HCT116 (cell line): ENCODE data around the gene SERPINB11. TPM values are rescaled to one million over a fixed set of nuclear protein-coding genes. Genes with fewer than 3 reads are reported as not detected.

Experiments
- ATAC-seq: fragments of 200-7000 bp; cut with Tn5 transposase; 2 replicates; pipeline ENCODE4 v1.9.1; 2020; ENCODE audit warnings: mild to moderate bottlenecking, moderate library complexity
- BruUV-seq: library from RNA; stranded (reverse); fragments of 400-500 nt; replicated peaks from 2 replicates; lab custom pipeline; 2021; lab: Mats Ljungman, UMichigan
- CTCF ChIA-PET: fragments of 300-600 bp; sonication (Branson Sonifier 250); formaldehyde crosslinking; loops from one replicate; lab custom pipeline; 2021; ENCODE audit warnings: antibody characterized with exemption; lab: Charles Lee
- POLR2A ChIA-PET: fragments of 300-600, 350-600 bp; sonication (Branson Sonifier 250); formaldehyde crosslinking; loops from one replicate; lab custom pipeline; 2021; ENCODE audit warnings: antibody characterized with exemption; lab: Charles Lee
- RAD21 ChIA-PET, 2 experiments: fragments of 300-600 bp; sonication (Branson Sonifier 250); formaldehyde crosslinking; loops; one replicate each; lab custom pipeline; 2023; ENCODE audit warnings: low total read pairs in 2 of 2; ENCODE audit not compliant: uncharacterized antibody in 2 of 2, unreplicated experiment in 2 of 2, low non-redundant PET in 1 of 2; lab: Charles Lee
- DNase-seq: peaks from one replicate; pipeline ENCODE4 v3.0.0-alpha.2; 2010; ENCODE audit warnings: low read depth, low spot score
- H2AFZ ChIP-seq: fragments of 200-600 bp; shearing (Covaris generic), sonication (generic); 2 replicates; pipeline ENCODE4 v1.6.1; 2017; ENCODE audit warnings: low read depth, mixed run types, mixed read lengths, antibody characterized with exemption, low read length; ENCODE audit not compliant: poor library complexity, severe bottlenecking
- H3K27ac ChIP-seq: 2 replicates; pipeline ENCODE4 v1.5.1; 2012; ENCODE audit warnings: low read depth, low read length
- H3K27me3 ChIP-seq: fragments of 200-600 bp; sonication (generic); 2 replicates; pipeline ENCODE4 v1.6.1; 2016; ENCODE audit warnings: mixed run types, low read length, mixed read lengths; ENCODE audit not compliant: insufficient read depth
- H3K36me3 ChIP-seq, 2 experiments: fragments of 200-500 bp in 1 of 2; fragments of 200-600 bp in 1 of 2; sonication (Bioruptor generic) in 1 of 2; sonication (generic) in 1 of 2; 2 replicates each; pipeline versions ENCODE4 v1.5.1 to v1.6.1; 2014 to 2016; ENCODE audit warnings: low read length in 2 of 2, inconsistent platforms in 1 of 2, mixed read lengths in 1 of 2, mixed run types in 1 of 2; ENCODE audit not compliant: insufficient read depth in 2 of 2, control insufficient read depth in 1 of 2
- H3K4me1 ChIP-seq, 2 experiments: fragments of 200-600 bp in 1 of 2; sonication (generic) in 1 of 2; 2 replicates each; pipeline versions ENCODE4 v1.5.1 to v1.6.1; 2012 to 2017; ENCODE audit warnings: low read length in 2 of 2, inconsistent platforms in 1 of 2, mild to moderate bottlenecking in 1 of 2, mixed read lengths in 1 of 2, mixed run types in 1 of 2, moderate library complexity in 1 of 2; ENCODE audit not compliant: insufficient read depth in 2 of 2, control insufficient read depth in 1 of 2
- H3K4me2 ChIP-seq: fragments of 200-600 bp; sonication (generic); 2 replicates; pipeline ENCODE4 v1.6.1; 2017; ENCODE audit warnings: mixed run types, low read length, mixed read lengths
- H3K4me3 ChIP-seq, 2 experiments: fragments of 200-600 bp in 1 of 2; sonication (generic) in 1 of 2; replicated peaks in 1 of 2; 2 replicates each; pipeline ENCODE4 v1.5.1; 2011 to 2016; ENCODE audit warnings: low read length in 2 of 2, control low read depth in 1 of 2, low read depth in 1 of 2, mild to moderate bottlenecking in 1 of 2, mixed read lengths in 1 of 2, mixed run types in 1 of 2
- H3K79me2 ChIP-seq: fragments of 200-600 bp; sonication (generic); 2 replicates; pipeline ENCODE4 v1.6.1; 2017; ENCODE audit warnings: mild to moderate bottlenecking, mixed run types, low read length, moderate library complexity, mixed read lengths; ENCODE audit not compliant: insufficient read depth
- H3K9ac ChIP-seq: fragments of 200-600 bp; sonication (generic); 2 replicates; pipeline ENCODE4 v1.6.1; 2016; ENCODE audit warnings: low read length, mixed read lengths
- H3K9me2 ChIP-seq: fragments of 200-600 bp; sonication (generic), shearing (Covaris generic); 2 replicates; pipeline ENCODE4 v1.6.1; 2017; ENCODE audit warnings: mixed run types, mild to moderate bottlenecking, moderate library complexity; ENCODE audit not compliant: insufficient read depth
- H3K9me3 ChIP-seq, 2 experiments: fragments of 200-500 bp in 1 of 2; fragments of 200-600 bp in 1 of 2; sonication (Bioruptor generic) in 1 of 2; sonication (generic) in 1 of 2; 2 replicates each; pipeline ENCODE4 v1.6.1; 2014 to 2017; ENCODE audit warnings: low read length in 2 of 2, mixed read lengths in 2 of 2, inconsistent platforms in 1 of 2, low read depth in 1 of 2, mild to moderate bottlenecking in 1 of 2, mixed run types in 1 of 2, moderate library complexity in 1 of 2; ENCODE audit not compliant: control insufficient read depth in 1 of 2, insufficient read depth in 1 of 2
- H4K20me1 ChIP-seq: fragments of 200-600 bp; sonication (generic), shearing (Covaris generic); 2 replicates; pipeline ENCODE4 v1.6.1; 2017; ENCODE audit warnings: mixed run types, mild to moderate bottlenecking, moderate library complexity; ENCODE audit not compliant: insufficient read depth
- CEBPB ChIP-seq: IDR thresholded peaks from 2 replicates; pipeline ENCODE4 v1.6.1; 2012; ENCODE audit warnings: low read depth
- EGR1 ChIP-seq: IDR thresholded peaks from 2 replicates; pipeline ENCODE4 v1.6.1; 2012; ENCODE audit warnings: low read depth
- EZH2 ChIP-seq: fragments of 200-600 bp; sonication (generic); IDR thresholded peaks from 2 replicates; pipeline ENCODE4 v1.6.1; 2017; ENCODE audit warnings: antibody characterized with exemption, mixed run types
- EZH2phosphoT487 ChIP-seq: fragments of 200-600 bp; IDR thresholded peaks from 2 replicates; pipeline ENCODE4 v1.6.1; 2018; ENCODE audit warnings: antibody characterized with exemption, borderline replicate concordance
- JUND ChIP-seq: IDR thresholded peaks from 2 replicates; pipeline ENCODE4 v1.6.1; 2012
- POLR2A ChIP-seq: IDR thresholded peaks from 2 replicates; pipeline ENCODE4 v1.7.0; 2011; ENCODE audit warnings: borderline replicate concordance; ENCODE audit not compliant: insufficient read depth, insufficient read length; ENCODE audit errors: extremely low read depth
- POLR2AphosphoS5 ChIP-seq: IDR thresholded peaks from 2 replicates; pipeline ENCODE4 v1.6.1; 2011; ENCODE audit warnings: mild to moderate bottlenecking, low read depth, low read length, moderate library complexity
- SIN3A ChIP-seq: IDR thresholded peaks from 2 replicates; pipeline ENCODE4 v1.6.1; 2012; ENCODE audit warnings: low read depth
- SP1 ChIP-seq: IDR thresholded peaks from 2 replicates; pipeline ENCODE4 v1.6.1; 2012; ENCODE audit warnings: low read depth
- TCF7L2 ChIP-seq: IDR thresholded peaks from 2 replicates; pipeline ENCODE4 v1.7.0; 2011; ENCODE audit warnings: borderline replicate concordance, inconsistent platforms; ENCODE audit not compliant: insufficient read depth, insufficient read length; ENCODE audit errors: extremely low read depth
- YY1 ChIP-seq: IDR thresholded peaks from 2 replicates; pipeline ENCODE4 v1.6.1; 2011; ENCODE audit warnings: low read length, low read depth, moderate library complexity, mild to moderate bottlenecking; ENCODE audit not compliant: insufficient replicate concordance; ENCODE audit errors: extremely low read depth
- intact Hi-C: fragments of 100-400 bp; cut with micrococcal nuclease; formaldehyde crosslinking; loops from 2 replicates; pipeline ENCODE4 v1.10.0; 2022
- total RNA-seq: library from RNA; stranded (reverse); gene quantifications from one replicate; pipeline ENCODE4 v1.2.1, GENCODE V29; 2021; ENCODE audit not compliant: unreplicated experiment
- TF ChIP-seq, protein P1 (sequence below): IDR thresholded peaks from 2 replicates; pipeline ENCODE4 v1.6.1; 2012; ENCODE audit warnings: low read depth
- TF ChIP-seq, protein P2 (sequence below): IDR thresholded peaks from 2 replicates; pipeline ENCODE4 v1.6.1; 2011; ENCODE audit warnings: mild to moderate bottlenecking, low read length, moderate library complexity; ENCODE audit not compliant: insufficient replicate concordance; ENCODE audit errors: extremely low read depth
- TF ChIP-seq, protein P3 (sequence below): IDR thresholded peaks from 2 replicates; pipeline ENCODE4 v1.6.1; 2012

Gene SERPINB11
- total RNA-seq, 1 experiment from 2014 or later: not detected

DNA sequence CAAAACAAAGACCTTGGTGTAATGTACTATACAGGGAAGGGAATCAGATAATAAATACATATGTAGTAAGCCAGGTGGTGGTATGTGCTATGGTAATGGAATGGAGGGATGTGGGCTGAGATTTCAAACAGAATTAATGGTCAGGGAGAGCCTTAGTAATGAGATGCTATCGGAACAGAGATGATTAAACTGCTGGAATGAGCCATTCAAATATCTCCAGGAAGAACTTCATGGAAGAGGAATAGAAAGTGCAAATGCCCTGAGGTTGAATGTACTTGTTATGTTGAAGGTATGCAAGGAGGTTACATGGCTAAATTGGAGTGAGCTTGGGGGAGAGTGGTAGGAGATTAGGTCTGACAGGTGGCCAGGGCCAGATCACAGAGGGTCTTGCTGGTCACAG is 5.1 kb downstream of the SERPINB11 start:
- ATAC-seq (no peak), DNase-seq (no peak)
- ChIA-PET POLR2A (no interaction called here), RAD21 (no interaction called here), CTCF (no interaction called here)
- H3K79me2 ChIP-seq: no peaks in the 10 kb centered on the region
- H3K27ac ChIP-seq: no peak overlapping the region
- no peaks in the 10 kb centered on the region for H3K9me2 ChIP-seq
- H3K9me3 ChIP-seq: no peaks in the 10 kb centered on the region
- H3K9ac ChIP-seq: no peak overlapping the region
- H3K4me3 ChIP-seq: no peak overlapping the region
- no peaks in the 10 kb centered on the region for H3K36me3 ChIP-seq
- no TSS peak for BruUV-seq
- no peaks in the 10 kb centered on the region for H3K4me1 ChIP-seq
- H3K27me3 ChIP-seq: no peaks in the 10 kb centered on the region
- TF ChIP-seq YY1: no peak
- TF ChIP-seq SIN3A: no peak
- TF ChIP-seq POLR2AphosphoS5: no peak
- TF ChIP-seq, protein P1, sequence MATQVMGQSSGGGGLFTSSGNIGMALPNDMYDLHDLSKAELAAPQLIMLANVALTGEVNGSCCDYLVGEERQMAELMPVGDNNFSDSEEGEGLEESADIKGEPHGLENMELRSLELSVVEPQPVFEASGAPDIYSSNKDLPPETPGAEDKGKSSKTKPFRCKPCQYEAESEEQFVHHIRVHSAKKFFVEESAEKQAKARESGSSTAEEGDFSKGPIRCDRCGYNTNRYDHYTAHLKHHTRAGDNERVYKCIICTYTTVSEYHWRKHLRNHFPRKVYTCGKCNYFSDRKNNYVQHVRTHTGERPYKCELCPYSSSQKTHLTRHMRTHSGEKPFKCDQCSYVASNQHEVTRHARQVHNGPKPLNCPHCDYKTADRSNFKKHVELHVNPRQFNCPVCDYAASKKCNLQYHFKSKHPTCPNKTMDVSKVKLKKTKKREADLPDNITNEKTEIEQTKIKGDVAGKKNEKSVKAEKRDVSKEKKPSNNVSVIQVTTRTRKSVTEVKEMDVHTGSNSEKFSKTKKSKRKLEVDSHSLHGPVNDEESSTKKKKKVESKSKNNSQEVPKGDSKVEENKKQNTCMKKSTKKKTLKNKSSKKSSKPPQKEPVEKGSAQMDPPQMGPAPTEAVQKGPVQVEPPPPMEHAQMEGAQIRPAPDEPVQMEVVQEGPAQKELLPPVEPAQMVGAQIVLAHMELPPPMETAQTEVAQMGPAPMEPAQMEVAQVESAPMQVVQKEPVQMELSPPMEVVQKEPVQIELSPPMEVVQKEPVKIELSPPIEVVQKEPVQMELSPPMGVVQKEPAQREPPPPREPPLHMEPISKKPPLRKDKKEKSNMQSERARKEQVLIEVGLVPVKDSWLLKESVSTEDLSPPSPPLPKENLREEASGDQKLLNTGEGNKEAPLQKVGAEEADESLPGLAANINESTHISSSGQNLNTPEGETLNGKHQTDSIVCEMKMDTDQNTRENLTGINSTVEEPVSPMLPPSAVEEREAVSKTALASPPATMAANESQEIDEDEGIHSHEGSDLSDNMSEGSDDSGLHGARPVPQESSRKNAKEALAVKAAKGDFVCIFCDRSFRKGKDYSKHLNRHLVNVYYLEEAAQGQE: no peak
- no peak for TF ChIP-seq EGR1
- TF ChIP-seq, protein P2, sequence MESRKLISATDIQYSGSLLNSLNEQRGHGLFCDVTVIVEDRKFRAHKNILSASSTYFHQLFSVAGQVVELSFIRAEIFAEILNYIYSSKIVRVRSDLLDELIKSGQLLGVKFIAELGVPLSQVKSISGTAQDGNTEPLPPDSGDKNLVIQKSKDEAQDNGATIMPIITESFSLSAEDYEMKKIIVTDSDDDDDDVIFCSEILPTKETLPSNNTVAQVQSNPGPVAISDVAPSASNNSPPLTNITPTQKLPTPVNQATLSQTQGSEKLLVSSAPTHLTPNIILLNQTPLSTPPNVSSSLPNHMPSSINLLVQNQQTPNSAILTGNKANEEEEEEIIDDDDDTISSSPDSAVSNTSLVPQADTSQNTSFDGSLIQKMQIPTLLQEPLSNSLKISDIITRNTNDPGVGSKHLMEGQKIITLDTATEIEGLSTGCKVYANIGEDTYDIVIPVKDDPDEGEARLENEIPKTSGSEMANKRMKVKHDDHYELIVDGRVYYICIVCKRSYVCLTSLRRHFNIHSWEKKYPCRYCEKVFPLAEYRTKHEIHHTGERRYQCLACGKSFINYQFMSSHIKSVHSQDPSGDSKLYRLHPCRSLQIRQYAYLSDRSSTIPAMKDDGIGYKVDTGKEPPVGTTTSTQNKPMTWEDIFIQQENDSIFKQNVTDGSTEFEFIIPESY: no peak
- TF ChIP-seq EZH2phosphoT487: no peak
- no peak for TF ChIP-seq POLR2A
- TF ChIP-seq SP1: no peak
- TF ChIP-seq EZH2: no peak
- no peak for TF ChIP-seq CEBPB
- TF ChIP-seq, protein P3, sequence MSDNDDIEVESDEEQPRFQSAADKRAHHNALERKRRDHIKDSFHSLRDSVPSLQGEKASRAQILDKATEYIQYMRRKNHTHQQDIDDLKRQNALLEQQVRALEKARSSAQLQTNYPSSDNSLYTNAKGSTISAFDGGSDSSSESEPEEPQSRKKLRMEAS: no peak
- no peak for TF ChIP-seq JUND
- no peak for TF ChIP-seq TCF7L2
- H3K4me2 ChIP-seq: no peak overlapping the region
- intact Hi-C loops: no loop called here
- no peak overlapping the region for H2AFZ ChIP-seq
- H4K20me1 ChIP-seq: no peaks in the 10 kb centered on the region
